ENCODE data around the gene RTKN2.

RTKN2 gene

DNA sequence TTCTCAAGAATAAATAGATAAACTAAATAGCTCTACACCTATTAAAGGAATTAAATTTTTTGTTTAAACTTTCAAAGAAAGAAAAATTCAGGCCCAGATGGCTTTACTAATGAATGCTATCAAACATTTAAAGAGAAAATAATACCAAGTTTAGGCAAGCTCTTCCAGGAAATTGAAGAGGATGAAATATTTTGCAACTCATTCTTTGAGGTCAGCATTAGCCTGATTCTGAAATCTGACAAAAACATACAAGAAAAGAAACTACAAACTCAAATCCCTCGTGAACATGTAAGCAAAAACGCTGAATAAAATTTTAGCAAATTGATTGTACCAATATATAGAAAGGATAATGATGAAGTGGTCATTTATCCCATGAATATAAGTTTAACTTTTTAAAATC, 93.4 kb downstream of the RTKN2 start:
- no peak for DNase-seq (ENCODE audit: low spot score)

DNA sequence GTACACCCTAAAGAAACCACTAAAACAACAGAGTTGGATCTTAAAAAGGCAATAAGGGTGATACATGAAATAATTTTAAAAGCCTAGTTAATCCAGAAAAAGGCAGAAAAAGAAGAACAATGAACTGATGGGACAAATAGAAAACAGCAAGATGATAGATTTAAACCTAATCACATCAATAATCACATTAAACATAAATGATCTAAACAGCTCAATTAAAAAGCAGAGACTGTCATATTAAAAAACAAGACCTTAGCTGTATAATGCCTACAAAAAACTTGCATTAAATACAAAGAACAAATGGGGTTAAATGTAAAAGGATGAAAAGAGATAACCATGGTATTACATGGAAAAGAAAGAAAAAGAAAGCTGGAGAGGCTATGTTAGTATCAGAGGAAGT, 96.2 kb downstream of the RTKN2 start:
- no peak for DNase-seq (ENCODE audit: low spot score)

DNA sequence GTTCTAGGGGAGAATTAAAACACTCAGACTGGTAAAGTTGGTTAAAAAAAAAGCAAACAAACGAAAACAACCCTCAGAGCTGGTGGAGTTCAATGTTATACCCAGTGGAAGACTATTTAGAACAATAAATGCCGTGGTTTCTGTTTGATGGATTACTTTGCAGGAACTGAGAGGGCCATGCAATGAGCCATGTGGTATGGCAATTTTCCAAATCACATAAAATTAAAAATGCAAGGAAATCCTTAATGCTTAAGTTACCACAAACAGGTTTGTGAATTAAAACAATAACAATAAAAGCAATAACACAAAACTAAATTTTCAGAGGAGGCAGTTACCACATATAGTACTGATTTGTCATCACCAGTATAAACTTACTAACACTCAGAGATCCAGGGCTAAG, 96.9 kb downstream of the RTKN2 start:
- DNase-seq (ENCODE audit: low spot score), result no peak

DNA sequence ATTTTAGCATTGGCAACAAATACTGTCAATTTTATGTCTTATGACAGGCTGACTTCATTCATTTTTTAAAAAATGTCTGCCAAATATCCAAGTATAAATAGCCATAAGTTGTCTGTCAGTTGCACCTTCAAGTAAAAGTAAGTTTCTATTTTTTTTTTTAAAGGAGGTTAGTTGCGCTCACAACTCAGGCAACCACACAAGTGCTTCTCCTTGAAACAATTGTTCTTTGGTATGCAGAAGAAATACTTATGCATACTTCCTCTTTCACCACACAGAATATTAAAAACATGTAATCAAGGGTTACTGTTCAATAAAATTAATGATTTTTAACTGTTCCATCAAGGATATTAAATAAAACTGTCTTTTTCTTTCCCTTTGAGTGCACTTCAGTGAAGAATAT, 97.9 kb downstream of the RTKN2 start:
- DNase-seq (ENCODE audit: low spot score), result no peak

DNA sequence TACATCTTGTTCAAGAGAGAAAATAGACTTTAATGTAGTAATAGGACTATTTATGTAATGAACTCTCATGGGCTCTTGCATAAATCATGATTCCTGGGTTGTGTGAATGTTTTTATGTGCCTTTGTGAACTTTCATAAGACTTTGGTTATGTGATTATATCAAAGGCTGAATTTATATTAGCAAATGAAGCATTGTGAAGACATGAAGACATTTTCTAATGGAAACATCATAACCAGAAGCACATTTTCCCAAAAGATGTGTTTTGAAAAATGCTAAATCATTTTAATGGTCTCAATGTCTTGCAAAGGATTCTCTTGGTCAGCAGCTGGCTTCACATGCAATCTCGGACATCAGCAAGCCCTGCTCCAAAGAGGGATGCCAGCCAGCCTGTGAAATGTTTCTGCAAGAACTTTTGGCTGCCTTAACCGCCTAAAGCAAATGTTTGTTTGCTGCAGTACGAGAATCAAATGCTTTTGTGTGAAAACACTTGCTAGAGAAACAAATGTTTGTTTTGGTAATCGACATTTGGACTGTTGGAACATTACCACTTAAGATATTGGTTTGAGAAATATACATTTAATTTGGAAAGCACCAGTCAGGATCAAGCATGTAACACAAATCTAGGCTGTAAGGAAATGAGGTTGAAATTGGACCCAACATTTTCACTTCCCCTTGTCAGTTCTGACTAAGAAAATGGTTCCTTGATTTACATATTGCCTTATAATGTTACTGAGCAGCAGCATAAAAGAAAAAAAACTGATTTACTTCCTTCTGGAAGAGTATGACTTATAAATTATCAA, 102.1 kb downstream of the RTKN2 start:
- DNase-seq (ENCODE audit: low spot score), result no peak

DNA sequence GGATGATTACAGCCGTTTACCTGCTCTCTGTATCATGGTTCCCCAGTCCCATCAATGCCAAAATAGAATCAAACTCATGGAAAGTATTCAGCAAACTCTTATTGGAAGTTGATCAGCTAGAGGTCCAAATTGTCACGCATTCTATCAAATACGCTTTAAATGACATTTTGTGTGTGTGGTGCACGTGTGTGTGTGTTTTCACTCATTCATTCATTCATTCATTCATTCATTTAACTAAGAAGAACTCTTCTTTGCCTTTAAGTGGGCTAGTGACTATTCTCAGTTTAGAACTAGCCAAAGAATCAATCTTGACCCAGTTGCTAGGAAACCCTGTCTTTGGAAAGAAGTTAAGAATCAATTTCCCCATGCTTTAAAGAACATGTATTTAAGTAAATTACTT, 102.8 kb downstream of the RTKN2 start:
- DNase-seq (ENCODE audit: low spot score), result no peak

DNA sequence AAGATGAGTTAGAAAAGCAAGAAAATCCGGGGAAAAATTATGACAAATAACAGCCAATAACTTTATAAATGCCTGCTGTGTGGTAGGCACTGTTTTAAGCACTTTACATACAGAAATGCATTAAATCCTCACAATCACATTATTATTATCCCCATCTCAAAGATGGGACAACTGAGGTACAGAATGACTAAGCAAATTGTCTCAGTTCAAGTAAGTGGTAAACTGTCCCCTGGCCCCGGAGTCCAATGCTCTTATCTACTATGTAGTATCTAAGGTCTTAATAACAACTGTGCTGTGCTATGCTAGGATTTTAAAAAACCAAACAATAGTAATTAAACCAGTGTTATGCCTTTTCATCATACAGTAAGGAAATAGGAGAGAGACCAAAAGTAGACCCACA, 105.6 kb downstream of the RTKN2 start:
- no peak for DNase-seq (ENCODE audit: low spot score)

DNA sequence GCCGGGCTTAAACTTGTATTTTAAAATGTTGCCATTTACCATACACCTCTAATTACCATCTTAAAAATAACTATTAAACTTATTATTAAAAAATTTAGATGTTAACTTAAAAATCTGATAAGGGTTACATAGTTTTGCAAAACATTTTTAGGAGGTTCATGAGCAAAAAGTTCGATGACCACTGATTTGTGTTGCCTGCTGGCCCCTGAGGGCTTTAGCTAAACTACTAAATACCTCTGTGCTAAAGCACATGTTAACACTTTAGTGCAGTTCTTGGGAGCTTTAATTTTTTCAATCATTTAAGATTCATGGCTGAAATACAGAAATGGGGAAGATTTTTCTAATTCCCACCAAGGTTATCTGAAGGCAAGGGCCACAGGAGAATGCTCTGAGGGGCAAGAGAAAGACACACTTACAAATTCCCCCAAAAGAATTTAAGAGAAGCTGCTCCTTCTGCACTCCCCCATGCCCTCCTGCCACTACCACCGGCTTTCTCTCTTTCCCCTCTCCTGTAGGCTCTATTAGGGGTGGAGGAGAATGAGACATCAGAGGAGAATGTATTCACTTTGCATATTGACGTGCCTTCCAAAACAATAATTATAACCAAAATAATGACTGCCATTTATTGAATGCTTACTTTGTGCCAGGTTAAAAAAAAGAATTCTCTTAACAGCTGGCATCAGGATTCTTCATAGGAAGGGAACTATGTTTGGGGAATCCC, 106.2 kb downstream of the RTKN2 start:
- no peak for DNase-seq (ENCODE audit: low spot score)

DNA sequence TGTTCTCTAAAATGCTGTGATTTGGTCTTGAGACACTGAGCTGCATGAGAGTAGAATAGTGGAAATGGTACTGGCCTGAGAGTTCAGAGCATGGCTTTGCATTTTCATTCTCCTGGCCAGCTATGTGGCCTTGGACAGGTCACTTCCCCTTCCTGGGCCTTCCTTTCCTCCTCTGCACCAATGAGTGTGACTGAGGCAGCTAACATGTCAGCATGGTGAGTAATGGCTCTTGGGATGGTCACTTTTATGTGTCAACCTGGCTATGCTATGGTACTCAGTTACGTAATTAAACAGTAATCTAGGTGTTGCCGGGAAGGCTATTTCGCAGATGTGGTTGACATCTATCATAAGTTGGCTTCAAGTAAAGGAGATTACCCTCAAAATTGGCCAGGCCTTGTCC, 109.3 kb downstream of the RTKN2 start:
- no peak for DNase-seq (ENCODE audit: low spot score)

DNA sequence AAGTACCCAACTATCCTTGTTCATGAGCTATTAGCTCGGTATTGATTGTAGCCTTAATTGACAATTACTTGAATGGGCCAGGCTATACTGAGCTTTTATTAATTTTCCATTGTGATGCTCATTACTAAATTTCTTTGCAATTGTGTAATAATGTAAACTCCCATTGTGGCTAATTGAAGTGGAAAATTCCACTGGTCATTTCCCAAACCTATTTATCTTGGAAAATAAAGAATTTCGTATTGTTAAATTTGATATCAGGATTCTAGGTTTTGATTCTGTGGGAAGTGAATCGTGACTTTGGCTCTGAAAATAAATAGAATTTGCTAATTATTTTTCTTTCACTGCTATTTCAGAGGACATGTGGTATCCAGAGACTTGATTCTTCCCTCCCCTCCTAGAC, 111.0 kb downstream of the RTKN2 start:
- DNase-seq (ENCODE audit: low spot score), result no peak

DNA sequence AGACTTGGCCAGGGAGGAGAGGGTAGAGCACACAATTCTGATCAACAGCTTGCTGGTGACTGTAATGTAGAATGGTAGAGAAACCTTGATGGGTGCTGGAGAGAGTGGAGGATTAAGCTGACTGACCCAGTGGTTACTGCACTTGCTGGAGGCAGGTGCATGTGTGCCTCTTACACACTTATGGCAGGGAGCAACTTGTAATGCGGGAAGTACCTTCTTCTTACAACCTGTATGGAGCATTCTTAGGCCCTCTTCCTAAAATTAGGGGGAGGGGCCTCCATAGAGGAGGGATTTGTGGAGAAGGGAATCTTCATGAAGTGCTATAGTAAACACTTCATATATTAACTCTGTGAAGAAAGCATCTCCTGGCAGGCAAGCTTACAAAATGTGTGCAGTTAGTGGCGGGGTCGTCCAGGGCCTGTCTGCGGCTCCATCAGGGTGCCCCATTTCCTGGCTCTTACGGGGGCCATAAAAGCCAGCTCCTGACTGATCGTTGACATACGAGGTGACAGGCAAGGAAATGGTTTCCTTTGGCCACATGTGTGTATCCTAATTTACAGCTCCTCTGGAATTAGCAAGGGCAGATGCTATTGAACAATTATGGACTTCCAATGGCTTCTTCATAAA, 113.5 kb downstream of the RTKN2 start:
- no peak for DNase-seq (ENCODE audit: low spot score)

DNA sequence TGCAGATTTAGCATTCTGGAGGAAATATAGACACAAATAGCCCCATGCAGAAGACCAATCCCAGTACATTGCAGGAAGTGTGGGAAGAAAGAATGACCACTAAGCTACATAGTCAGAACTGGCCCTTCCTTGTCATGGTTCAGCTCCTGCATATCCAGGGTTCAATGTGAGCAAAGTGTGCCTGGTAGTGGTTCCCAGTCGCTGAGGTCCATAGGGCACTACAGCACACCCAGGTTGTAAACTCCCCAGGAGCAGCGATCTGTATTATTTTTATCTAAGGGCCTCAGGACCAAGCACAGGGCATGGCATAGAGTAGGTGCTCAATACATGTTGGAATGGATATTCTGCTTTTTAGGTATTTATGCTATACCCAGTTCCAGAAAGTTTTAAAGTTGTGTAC, 114.4 kb downstream of the RTKN2 start:
- no peak for DNase-seq (ENCODE audit: low spot score)

DNA sequence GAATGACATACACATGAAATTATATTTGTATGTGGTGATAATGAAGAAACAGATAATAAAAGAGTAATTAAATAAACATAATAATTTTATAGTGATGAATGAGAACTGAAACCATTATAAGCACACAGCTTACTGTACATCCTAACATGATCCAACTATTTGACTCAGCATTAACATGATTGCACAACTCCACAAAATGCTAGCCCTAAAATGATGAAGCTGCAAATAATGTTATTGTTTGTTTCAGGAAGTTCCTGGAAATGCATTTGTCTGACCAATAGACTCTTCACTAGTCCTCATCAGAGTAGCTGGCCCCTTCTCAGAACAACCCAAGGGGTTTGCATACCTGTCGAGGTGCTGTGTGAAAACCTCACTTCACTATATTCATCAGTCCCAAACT, 115.5 kb downstream of the RTKN2 start:
- DNase-seq (ENCODE audit: low spot score), result no peak

DNA sequence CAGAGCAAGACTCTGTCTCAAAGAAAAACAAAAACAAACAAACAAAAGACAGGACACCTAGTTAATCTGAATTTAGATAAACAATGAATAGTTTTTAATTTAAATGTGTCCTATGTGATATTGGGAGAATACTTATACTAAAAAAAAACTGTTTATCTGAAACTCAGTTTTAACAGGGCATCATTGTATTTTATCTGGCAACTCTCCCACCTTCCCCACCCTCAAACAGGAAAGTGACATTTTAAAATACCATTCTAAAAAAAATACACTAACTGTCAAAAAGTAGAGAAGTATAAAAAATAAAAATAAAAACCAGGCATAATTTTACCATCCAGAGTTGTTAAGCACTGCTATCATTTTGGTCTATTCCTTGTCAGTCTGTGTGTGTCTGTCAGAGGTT, 119.0 kb downstream of the RTKN2 start:
- DNase-seq (ENCODE audit: low spot score), result no peak

DNA sequence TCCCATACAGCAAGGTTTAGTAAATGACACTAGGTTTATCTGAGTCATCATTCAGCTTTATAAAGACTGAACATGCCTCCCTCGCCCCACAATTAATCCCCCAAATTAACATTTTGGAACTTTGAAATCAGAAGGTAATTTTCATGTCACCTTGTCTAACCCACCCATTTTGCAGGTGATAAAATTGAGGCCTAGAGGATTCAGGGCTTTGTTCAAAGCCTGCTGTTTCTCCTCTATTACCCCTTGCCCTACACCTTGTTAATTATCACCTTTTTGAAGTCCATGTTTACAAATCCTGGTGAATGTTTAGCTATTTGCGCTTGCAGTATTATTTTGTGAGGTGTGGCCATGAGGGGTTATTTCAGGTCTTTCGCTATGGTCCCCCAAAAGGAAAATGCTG, 120.5 kb downstream of the RTKN2 start:
- DNase-seq (ENCODE audit: low spot score), result no peak

DNA sequence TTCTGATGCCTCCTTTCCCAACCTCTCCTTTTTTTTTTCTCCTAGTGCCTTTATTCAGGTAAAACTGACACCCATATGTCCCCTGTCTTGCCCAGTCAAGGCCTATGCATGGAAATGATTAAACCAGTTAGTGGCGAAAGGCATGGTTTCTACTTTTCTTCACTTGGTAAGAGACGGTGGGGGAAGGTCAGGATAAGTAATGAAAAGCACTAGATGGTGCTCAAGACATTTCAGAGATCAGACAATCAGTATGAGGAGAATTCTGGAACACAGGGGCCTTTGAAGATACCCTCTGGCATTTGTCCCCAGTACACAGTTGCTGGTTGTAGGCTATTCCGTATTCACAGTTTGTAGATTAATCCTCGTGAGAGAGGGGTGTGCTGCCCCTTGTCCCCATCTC, 121.2 kb downstream of the RTKN2 start:
- no peak for DNase-seq (ENCODE audit: low spot score)

DNA sequence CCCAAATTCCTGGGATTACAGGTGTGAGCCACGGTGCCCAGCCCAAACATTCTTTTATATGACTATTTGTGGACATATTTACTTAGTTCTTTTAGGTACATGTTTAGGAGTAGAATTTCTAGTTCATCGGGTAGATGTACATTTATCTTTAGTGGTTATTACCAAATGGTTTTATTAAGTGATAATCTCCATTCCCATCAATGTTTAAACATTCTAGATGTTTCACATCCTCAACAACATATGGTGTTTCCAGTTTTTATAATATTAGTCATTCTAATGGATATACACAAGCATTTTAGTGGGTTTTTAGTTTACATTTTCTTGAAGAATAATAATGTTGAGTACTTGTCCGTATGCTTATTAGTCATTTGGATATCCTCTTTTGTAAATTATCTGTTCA, 131.7 kb downstream of the RTKN2 start:
- DNase-seq (ENCODE audit: low spot score), result no peak

DNA sequence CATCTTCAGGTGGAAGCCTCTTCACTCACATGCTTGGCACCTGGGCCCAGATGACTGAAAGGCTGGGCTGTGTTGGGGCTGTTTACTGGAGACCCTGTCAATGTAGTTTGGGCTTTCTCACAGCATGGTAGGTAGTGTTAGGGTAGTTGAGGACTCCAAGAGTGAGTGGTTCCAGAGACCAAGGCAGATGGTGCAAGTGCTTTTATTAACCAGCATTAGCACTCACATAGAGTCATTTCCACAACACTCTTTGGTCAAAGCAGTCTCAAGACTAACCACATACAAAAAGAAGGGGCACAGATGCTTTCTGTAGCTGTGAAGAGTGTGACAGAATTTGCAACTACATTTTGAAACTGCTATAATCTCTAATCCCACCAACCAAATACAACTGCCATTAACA, 135.0 kb downstream of the RTKN2 start:
- DNase-seq (ENCODE audit: low spot score), result no peak

Data from hematopoietic multipotent progenitor cell treated with erythropoietin and hydrocortisone succinate and interleukin-3 and kit ligand, for 17 days (in vitro differentiated cells).